GM19467 (cell line): ENCODE results near the gene GPR153.
A peak's percentile ranks its signal among the peaks of the same experiment; 100 is the strongest.

Source experiments
- ATAC-seq: cut with Tn5 transposase; IDR thresholded peaks from one replicate; pipeline ENCODE4 v1.9.1; 2021; ENCODE audit warnings: mild to moderate bottlenecking, moderate library complexity; ENCODE audit not compliant: unreplicated experiment

Gene GPR153

DNA sequence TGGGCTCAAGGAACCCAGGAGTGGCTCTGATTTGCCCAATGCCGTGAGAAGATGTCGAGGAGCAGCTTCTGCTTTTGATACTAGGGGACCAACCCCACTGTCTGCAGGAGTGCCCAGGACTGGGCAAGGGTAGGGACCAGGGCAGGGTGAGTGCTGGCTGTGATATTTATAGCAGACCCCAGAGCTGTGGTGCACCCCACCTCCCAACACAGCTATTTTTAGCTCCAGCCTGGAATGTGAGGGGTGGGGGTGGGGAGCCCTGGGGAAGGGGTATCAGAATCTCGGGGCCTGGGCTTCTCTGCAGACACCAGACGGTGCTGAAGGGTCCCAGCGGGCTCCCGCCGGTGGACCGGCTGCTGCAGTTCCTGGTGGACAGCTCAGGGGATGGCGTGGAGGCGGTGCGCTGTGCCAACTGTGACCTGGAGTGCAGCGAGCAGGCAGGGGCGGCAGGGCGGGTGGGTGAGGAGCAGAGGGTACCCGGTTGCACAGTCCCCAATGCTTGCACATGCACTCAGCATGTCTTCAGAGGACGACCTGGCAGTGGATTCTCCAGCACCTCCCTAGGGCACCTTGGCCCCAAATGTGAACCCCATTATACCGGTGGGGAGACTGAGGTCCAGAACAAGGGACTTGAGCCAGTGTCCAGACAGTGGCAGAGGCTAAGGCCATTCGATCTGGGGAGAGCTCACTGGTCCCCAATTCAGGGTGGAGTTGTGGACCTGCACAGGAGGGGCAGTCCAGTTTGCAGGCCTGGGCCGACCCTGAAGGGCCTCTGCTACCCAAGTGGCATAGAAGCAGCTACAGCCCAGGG, 53.6 kb downstream of the GPR153 start:
- ATAC-seq: no peak

GRCh38 chr1:6206520-6206855, 54.4 kb downstream of the GPR153 start:
- no peak for ATAC-seq

- ATAC-seq: peak; percentile 48
Measured at GRCh38 chr1:6205849-6206519, 54.9 kb downstream of the GPR153 start, which contains the start of gene RNF207. Gene RNF207 (plus strand): TSS chr1:6206119. CDS start chr1:6206536, 417 bp downstream.

GRCh38 chr1:6202256-6202655, 58.6 kb downstream of the GPR153 start:
- ATAC-seq: no peak

GRCh38 chr1:6200188-6200809, 60.6 kb downstream of the GPR153 start:
- ATAC-seq: no peak

DNA sequence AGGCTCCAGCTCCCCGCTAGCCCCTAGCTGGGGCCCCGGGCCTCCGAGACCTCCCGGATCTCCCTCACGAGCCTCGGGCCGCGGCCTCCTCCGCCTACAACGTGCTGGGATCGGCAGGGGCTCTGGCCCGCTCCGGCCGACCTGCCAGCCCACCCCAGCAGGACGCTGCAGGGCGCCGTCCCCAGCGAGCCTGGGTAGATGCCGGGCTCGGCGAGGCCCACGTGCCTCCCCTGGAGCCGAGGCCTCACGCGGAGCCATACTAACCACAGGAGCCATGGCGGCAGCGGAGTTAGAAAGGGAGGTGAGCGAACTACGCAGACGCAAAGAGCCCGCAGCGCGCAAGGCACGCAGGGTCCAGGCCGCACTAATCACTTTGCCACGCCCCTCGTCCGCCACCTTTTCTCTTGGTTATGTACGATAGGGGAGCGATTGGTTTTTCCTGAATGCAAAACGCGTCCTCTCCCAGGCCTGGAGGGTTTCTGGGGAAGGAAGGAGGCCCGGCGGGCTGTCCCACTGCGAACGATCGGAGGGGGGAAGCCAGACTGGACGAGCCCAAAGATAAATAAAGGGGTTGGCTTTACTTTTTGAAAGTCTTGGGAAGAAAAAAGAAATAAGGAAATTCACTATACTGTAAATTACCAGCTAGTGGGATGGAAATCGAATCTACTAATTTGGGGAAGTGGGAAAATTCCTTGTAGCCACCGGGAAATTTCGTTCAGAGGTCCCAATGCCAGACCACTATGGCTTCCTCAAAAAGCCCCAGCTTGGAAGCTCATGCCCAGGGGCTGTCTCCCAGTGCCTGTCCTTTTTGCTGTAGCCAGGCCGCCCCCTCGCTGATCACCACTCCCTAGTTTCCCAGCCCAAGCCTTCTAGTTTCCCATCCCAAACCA, 61.4 kb downstream of the GPR153 start, which contains the start of gene RPL22:
RPL22 (minus strand) TSS at position 298 of the 890 bp plus-strand sequence; CDS start at position 276, 22 bp downstream.
- ATAC-seq: peak; percentile 95

- peak; percentile 19 for ATAC-seq
Measured at GRCh38 chr1:6198646-6199297, 62.1 kb downstream of the GPR153 start.

DNA sequence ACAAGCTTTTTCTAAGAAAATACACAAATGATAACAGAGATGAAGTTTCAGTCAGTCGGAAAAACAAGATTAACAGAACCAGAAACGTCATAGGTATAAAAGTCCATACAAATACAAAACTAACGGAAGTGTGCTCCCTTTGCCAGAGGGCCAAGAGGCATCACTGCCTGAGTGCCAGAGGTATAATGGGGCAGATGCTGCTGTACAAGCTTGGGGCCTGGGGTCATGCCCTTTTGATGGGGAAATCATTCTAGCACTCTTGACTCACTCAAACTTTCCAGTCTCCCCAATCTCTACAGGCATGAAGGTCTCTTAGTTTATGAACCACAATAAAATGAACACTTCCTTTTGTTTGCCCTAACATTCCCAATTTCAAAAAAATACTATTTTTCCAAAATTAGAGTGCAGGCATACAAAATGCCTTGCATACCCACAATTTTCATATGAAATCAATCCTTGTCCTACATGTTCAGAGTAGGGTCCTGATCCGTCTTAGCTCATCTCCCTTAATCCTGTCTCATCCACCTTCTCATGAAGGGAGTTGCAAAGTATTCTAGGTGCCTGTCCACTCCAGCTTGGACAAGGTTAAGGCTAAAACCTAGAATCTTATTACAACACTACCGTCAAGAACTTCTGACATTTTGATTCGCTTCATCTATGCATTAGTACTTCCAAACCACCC, 63.0 kb downstream of the GPR153 start:
- ATAC-seq: no peak
